WTC11 (cell line): ENCODE data around the gene UBE2D2. TPM values are rescaled to one million over a fixed set of nuclear protein-coding genes. Genes with fewer than 3 reads are reported as not detected.
A peak's percentile ranks its signal among the peaks of the same experiment; 100 is the strongest.

Experiments
- ATAC-seq: fragments of 200-7000 bp; cut with Tn5 transposase; 2 replicates; pipeline ENCODE4 v1.10.0; 2021; ENCODE audit warnings: mild to moderate bottlenecking, moderate library complexity
- CTCF ChIA-PET: fragments of 300-600 bp; sonication (Branson Sonifier 250); formaldehyde crosslinking; loops from one replicate; lab custom pipeline; 2021; ENCODE audit warnings: antibody characterized with exemption; lab: Charles Lee
- POLR2A ChIA-PET: fragments of 350-600 bp; sonication (Branson Sonifier 250); formaldehyde crosslinking; loops from one replicate; lab custom pipeline; 2021; ENCODE audit warnings: antibody characterized with exemption; lab: Charles Lee
- DNase-seq: peaks from one replicate; pipeline ENCODE4 v3.0.0; 2021; ENCODE audit warnings: low spot score
- H3K27ac Mint-ChIP-seq: 2 replicates; pipeline ENCODE4 v1.8.0; 2021; ENCODE audit warnings: mixed read lengths
- H3K27me3 Mint-ChIP-seq: 2 replicates; pipeline ENCODE4 v1.8.0; 2021; ENCODE audit warnings: low read depth, mild to moderate bottlenecking, moderate library complexity, mixed read lengths
- H3K36me3 Mint-ChIP-seq: 2 replicates; pipeline ENCODE4 v1.8.0; 2021; ENCODE audit warnings: mixed read lengths
- H3K4me1 Mint-ChIP-seq: 2 replicates; pipeline ENCODE4 v1.8.0; 2022; ENCODE audit warnings: mixed read lengths
- H3K4me3 Mint-ChIP-seq: 2 replicates; pipeline ENCODE4 v1.8.0; 2021; ENCODE audit warnings: mild to moderate bottlenecking, moderate library complexity, mixed read lengths
- H3K9me3 Mint-ChIP-seq: 2 replicates; pipeline ENCODE4 v1.8.0; 2021; ENCODE audit warnings: mixed read lengths
- CBFB ChIP-seq: sonication (generic); formaldehyde crosslinking; IDR thresholded peaks from 2 replicates; pipeline ENCODE4 v1.8.1; 2022; ENCODE audit warnings: mild to moderate bottlenecking, low read depth, missing genetic modification reagents
- CREB1 ChIP-seq: sonication (generic); formaldehyde crosslinking; IDR thresholded peaks from 2 replicates; pipeline ENCODE4 v1.8.0; 2023; ENCODE audit warnings: mild to moderate bottlenecking, missing genetic modification reagents
- CREM ChIP-seq: sonication (generic); formaldehyde crosslinking; IDR thresholded peaks from 2 replicates; pipeline ENCODE4 v1.8.1; 2022; ENCODE audit warnings: mild to moderate bottlenecking, missing genetic modification reagents, moderate library complexity
- EMX1 ChIP-seq: fragments of 250-450 bp; sonication (Bioruptor Pico); IDR thresholded peaks from 2 replicates; pipeline ENCODE4 v1.8.0; 2021; ENCODE audit warnings: mild to moderate bottlenecking
- FOXK1 ChIP-seq: sonication (generic); formaldehyde crosslinking; IDR thresholded peaks from 2 replicates; pipeline ENCODE4 v1.8.0; 2022; ENCODE audit warnings: mild to moderate bottlenecking, moderate library complexity, missing genetic modification reagents
- JAZF1 ChIP-seq: fragments of 250-450 bp; sonication (Bioruptor Pico); IDR thresholded peaks from 2 replicates; pipeline ENCODE4 v1.9.0; 2021; ENCODE audit warnings: moderate library complexity, mild to moderate bottlenecking, inconsistent platforms
- JUN ChIP-seq: sonication (generic); formaldehyde crosslinking; IDR thresholded peaks from 2 replicates; pipeline ENCODE4 v1.8.0; 2023; ENCODE audit warnings: mild to moderate bottlenecking, missing genetic modification reagents
- MXD4 ChIP-seq: fragments of 250-450 bp; sonication (Bioruptor Pico); IDR thresholded peaks from 2 replicates; pipeline ENCODE4 v1.8.0; 2021; ENCODE audit warnings: mild to moderate bottlenecking, moderate library complexity, borderline replicate concordance
- NFE2L1 ChIP-seq: sonication (generic); formaldehyde crosslinking; IDR thresholded peaks from 2 replicates; pipeline ENCODE4 v1.8.1; 2023; ENCODE audit warnings: missing genetic modification reagents
- NR1H2 ChIP-seq: sonication (generic); formaldehyde crosslinking; IDR thresholded peaks from 2 replicates; pipeline ENCODE4 v1.9.0; 2021; ENCODE audit warnings: mild to moderate bottlenecking, moderate library complexity, missing genetic modification reagents
- NR3C1 ChIP-seq: sonication (generic); formaldehyde crosslinking; conservative IDR thresholded peaks from 2 replicates; pipeline ENCODE4 v1.8.1; 2023; ENCODE audit warnings: low read depth, mild to moderate bottlenecking, missing genetic modification reagents
- RORB ChIP-seq: fragments of 250-450 bp; sonication (Bioruptor Pico); IDR thresholded peaks from 2 replicates; pipeline ENCODE4 v1.9.0; 2021; ENCODE audit warnings: mild to moderate bottlenecking
- SMAD4 ChIP-seq: sonication (generic); formaldehyde crosslinking; IDR thresholded peaks from 2 replicates; pipeline ENCODE4 v1.8.0; 2022; ENCODE audit warnings: mild to moderate bottlenecking, missing genetic modification reagents
- SOX15 ChIP-seq: fragments of 250-450 bp; sonication (Bioruptor Pico); IDR thresholded peaks from 2 replicates; pipeline ENCODE4 v1.9.0; 2021; ENCODE audit warnings: mild to moderate bottlenecking
- TEAD1 ChIP-seq: sonication (generic); formaldehyde crosslinking; IDR thresholded peaks from 2 replicates; pipeline ENCODE4 v1.8.0; 2022; ENCODE audit warnings: mild to moderate bottlenecking, missing genetic modification reagents
- ZNF232 ChIP-seq: sonication (generic); formaldehyde crosslinking; IDR thresholded peaks from 2 replicates; pipeline ENCODE4 v1.8.0; 2022; ENCODE audit warnings: mild to moderate bottlenecking, missing genetic modification reagents
- ZNF263 ChIP-seq: sonication (generic); formaldehyde crosslinking; IDR thresholded peaks from 2 replicates; pipeline ENCODE4 v1.8.1; 2022; ENCODE audit warnings: low read depth, mild to moderate bottlenecking, moderate library complexity, missing genetic modification reagents
- total RNA-seq: library from RNA; stranded (reverse); gene quantifications from 3 replicates; pipeline ENCODE4 v1.2.3, GENCODE V29; 2021
- TF ChIP-seq, protein P1 (sequence below): fragments of 250-450 bp; sonication (Bioruptor Pico); IDR thresholded peaks from 2 replicates; pipeline ENCODE4 v1.8.0; 2021; ENCODE audit warnings: mild to moderate bottlenecking
- TF ChIP-seq, protein P2 (sequence below): fragments of 250-450 bp; sonication (Bioruptor Pico); IDR thresholded peaks from 2 replicates; pipeline ENCODE4 v1.9.0; 2021; ENCODE audit warnings: mild to moderate bottlenecking
- TF ChIP-seq, protein P3 (sequence below): fragments of 200-600 bp; IDR thresholded peaks from 2 replicates; pipeline ENCODE4 v1.8.0; 2022; ENCODE audit warnings: antibody characterized with exemption
- TF ChIP-seq, protein P4 (sequence below): sonication (generic); formaldehyde crosslinking; IDR thresholded peaks from 2 replicates; pipeline ENCODE4 v1.8.0; 2023; ENCODE audit warnings: mild to moderate bottlenecking, missing genetic modification reagents
- TF ChIP-seq, protein P5 (sequence below): sonication (generic); formaldehyde crosslinking; IDR thresholded peaks from 2 replicates; pipeline ENCODE4 v1.8.0; 2022; ENCODE audit warnings: mild to moderate bottlenecking, missing genetic modification reagents

Gene UBE2D2
- total RNA-seq, 1 experiment from 2014 or later, result 183 TPM

DNA sequence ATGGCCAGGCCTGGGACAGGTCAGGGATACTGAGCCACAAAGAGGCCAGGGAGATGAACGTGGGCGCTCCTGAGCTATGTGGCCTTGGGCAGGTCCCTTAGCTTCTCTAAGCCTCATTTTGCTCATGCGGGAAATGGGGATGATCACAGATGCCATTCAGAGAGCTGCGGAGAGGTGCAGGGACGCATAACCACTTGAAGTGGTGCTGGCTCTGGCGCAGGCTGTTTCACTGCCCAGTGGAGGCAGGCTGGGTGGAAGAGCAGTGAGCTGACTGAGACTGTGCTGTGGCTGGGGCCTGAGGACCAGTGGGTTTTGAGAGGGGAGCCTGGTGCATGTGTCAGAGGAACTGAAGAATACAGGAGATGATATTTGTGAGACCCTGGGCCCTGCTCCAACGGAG is 105.4 kb downstream of the UBE2D2 start (continued):
- no peak for TF ChIP-seq CREB1 (CRISPR knock-in tag)
- no peak for TF ChIP-seq MXD4
- TF ChIP-seq, protein P1, sequence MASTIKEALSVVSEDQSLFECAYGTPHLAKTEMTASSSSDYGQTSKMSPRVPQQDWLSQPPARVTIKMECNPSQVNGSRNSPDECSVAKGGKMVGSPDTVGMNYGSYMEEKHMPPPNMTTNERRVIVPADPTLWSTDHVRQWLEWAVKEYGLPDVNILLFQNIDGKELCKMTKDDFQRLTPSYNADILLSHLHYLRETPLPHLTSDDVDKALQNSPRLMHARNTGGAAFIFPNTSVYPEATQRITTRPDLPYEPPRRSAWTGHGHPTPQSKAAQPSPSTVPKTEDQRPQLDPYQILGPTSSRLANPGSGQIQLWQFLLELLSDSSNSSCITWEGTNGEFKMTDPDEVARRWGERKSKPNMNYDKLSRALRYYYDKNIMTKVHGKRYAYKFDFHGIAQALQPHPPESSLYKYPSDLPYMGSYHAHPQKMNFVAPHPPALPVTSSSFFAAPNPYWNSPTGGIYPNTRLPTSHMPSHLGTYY (CRISPR knock-in tag), result no peak
- TF ChIP-seq JAZF1 (CRISPR knock-in tag), result no peak
- no peak for TF ChIP-seq SOX15 (CRISPR knock-in tag)
- TF ChIP-seq NFE2L1 (CRISPR knock-in tag), result no peak
- no peak for TF ChIP-seq SMAD4
- TF ChIP-seq RORB (CRISPR knock-in tag), result no peak
- TF ChIP-seq EMX1 (CRISPR knock-in tag), result no peak
- no peak for TF ChIP-seq ZNF263

DNA sequence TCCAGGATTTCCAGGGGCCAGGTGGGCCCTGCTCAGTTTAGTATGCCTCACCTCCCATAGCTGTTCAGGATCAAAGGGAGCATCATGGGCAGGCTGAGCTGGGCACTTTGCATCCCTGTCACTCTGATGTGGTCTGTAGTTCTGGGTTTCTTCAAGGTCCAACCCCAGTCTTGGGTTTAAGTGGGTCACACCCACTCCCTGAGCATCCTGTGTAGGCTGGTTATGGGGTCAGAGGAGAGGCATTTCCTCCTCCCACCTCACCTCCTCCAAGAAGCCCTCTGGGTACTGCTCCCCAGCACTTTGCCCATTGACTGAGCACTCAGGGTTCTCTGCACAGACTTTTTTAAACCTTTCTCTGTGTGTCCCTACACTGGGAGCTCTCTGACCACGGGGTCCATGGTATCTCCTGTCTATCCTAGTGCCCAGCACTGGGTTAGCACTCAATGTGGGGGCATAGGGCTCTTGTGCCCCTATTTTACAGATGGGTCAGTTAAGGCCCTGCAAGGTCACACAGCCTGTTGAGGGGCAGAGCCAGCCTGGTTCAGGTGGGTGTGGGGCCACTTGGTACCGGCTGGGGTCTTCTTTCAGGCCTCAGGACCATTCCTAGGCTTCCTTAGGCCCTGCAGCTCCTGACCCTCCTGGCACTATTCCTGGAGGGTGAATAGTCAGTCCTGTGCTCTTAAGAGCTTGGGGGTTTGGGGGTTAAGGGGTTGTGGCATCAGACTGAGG is 106.0 kb downstream of the UBE2D2 start:
- TF ChIP-seq NR1H2 (CRISPR knock-in tag) (no peak), SOX15 (CRISPR knock-in tag) (no peak), FOXK1 (CRISPR knock-in tag) (no peak), NR3C1 (CRISPR knock-in tag) (no peak), ZNF232 (no peak), TEAD1 (no peak), CREM (CRISPR knock-in tag) (no peak), JUN (CRISPR knock-in tag) (no peak), CBFB (no peak), EMX1 (CRISPR knock-in tag) (no peak), SMAD4 (no peak)
- TF ChIP-seq, protein P2, sequence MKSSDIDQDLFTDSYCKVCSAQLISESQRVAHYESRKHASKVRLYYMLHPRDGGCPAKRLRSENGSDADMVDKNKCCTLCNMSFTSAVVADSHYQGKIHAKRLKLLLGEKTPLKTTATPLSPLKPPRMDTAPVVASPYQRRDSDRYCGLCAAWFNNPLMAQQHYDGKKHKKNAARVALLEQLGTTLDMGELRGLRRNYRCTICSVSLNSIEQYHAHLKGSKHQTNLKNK, result no peak
- TF ChIP-seq, protein P3, sequence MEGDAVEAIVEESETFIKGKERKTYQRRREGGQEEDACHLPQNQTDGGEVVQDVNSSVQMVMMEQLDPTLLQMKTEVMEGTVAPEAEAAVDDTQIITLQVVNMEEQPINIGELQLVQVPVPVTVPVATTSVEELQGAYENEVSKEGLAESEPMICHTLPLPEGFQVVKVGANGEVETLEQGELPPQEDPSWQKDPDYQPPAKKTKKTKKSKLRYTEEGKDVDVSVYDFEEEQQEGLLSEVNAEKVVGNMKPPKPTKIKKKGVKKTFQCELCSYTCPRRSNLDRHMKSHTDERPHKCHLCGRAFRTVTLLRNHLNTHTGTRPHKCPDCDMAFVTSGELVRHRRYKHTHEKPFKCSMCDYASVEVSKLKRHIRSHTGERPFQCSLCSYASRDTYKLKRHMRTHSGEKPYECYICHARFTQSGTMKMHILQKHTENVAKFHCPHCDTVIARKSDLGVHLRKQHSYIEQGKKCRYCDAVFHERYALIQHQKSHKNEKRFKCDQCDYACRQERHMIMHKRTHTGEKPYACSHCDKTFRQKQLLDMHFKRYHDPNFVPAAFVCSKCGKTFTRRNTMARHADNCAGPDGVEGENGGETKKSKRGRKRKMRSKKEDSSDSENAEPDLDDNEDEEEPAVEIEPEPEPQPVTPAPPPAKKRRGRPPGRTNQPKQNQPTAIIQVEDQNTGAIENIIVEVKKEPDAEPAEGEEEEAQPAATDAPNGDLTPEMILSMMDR, result no peak
- TF ChIP-seq, protein P4, sequence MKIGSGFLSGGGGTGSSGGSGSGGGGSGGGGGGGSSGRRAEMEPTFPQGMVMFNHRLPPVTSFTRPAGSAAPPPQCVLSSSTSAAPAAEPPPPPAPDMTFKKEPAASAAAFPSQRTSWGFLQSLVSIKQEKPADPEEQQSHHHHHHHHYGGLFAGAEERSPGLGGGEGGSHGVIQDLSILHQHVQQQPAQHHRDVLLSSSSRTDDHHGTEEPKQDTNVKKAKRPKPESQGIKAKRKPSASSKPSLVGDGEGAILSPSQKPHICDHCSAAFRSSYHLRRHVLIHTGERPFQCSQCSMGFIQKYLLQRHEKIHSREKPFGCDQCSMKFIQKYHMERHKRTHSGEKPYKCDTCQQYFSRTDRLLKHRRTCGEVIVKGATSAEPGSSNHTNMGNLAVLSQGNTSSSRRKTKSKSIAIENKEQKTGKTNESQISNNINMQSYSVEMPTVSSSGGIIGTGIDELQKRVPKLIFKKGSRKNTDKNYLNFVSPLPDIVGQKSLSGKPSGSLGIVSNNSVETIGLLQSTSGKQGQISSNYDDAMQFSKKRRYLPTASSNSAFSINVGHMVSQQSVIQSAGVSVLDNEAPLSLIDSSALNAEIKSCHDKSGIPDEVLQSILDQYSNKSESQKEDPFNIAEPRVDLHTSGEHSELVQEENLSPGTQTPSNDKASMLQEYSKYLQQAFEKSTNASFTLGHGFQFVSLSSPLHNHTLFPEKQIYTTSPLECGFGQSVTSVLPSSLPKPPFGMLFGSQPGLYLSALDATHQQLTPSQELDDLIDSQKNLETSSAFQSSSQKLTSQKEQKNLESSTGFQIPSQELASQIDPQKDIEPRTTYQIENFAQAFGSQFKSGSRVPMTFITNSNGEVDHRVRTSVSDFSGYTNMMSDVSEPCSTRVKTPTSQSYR, result no peak
- TF ChIP-seq, protein P5, sequence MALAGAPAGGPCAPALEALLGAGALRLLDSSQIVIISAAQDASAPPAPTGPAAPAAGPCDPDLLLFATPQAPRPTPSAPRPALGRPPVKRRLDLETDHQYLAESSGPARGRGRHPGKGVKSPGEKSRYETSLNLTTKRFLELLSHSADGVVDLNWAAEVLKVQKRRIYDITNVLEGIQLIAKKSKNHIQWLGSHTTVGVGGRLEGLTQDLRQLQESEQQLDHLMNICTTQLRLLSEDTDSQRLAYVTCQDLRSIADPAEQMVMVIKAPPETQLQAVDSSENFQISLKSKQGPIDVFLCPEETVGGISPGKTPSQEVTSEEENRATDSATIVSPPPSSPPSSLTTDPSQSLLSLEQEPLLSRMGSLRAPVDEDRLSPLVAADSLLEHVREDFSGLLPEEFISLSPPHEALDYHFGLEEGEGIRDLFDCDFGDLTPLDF (CRISPR knock-in tag), result no peak
- Mint-ChIP-seq H3K27me3 (no peaks in the 10 kb centered on the region), H3K27ac (peak overlapping the region; percentile 53; the same call in 1 of the 2 replicates), H3K4me3 (no peak overlapping the region), H3K36me3 (no peaks in the 10 kb centered on the region; the same call in 1 of the 2 replicates), H3K9me3 (no peaks in the 10 kb centered on the region), H3K4me1 (peaks cover 74% of the 10 kb centered on the region)
- no peak for DNase-seq
- POLR2A ChIA-PET, result interaction anchor here (1.4 kb wide), 2 partner anchors 19 to 31 kb away, joined by 3 to 6 read pairs; partner anchors contain the start of gene CXXC5
- ATAC-seq, result no peak
- CTCF ChIA-PET, result interaction anchor here (0.8 to 2.9 kb wide), 12 partner anchors 9 to 120 kb away, joined by 3 to 17 read pairs (median 7); no protein-coding TSS in a partner anchor
